ENCODE data around the gene KLHL8. TPM values are rescaled to one million over a fixed set of nuclear protein-coding genes. Genes with fewer than 3 reads are reported as not detected.

Gene KLHL8
- total RNA-seq, 2 experiments from 2014 or later, result 6.3 to 7.0 TPM

GRCh38 chr4:87165892-87166291 is 54.5 kb downstream of the KLHL8 start:
- no peaks in the 10 kb centered on the region for H3K9me3 Mint-ChIP-seq
- CTCF ChIA-PET, result no interaction called here
- H3K36me3 Mint-ChIP-seq (ENCODE audit: low read depth), result peaks cover 33% of the 10 kb centered on the region
- Histone ChIP-seq H3K9me3 (ENCODE audit: control insufficient read depth in 1 of 2, insufficient read depth in 1 of 2, low read length in 2 of 2) (no peaks in the 10 kb centered on the region), H3K27ac (ENCODE audit: low read depth in 1 of 2, low read length in 2 of 2) (no peak overlapping the region), H3K27me3 (ENCODE audit: control insufficient read depth in 1 of 2, insufficient read depth in 2 of 2, low read length in 2 of 2) (no peaks in the 10 kb centered on the region), H3K4me3 (ENCODE audit: low read length) (no peak overlapping the region), H3K4me1 (ENCODE audit: insufficient read depth, low read length) (no peaks in the 10 kb centered on the region), H3K36me3 (ENCODE audit: insufficient read depth, low read length) (peaks cover 9% of the 10 kb centered on the region)
- H3K4me3 Mint-ChIP-seq, result no peak overlapping the region
- DNase-seq (no peak), ATAC-seq (ENCODE audit: poor library complexity) (no peak)
- TF ChIP-seq CTCF (IDR thresholded peaks at IDR 0.05), result no peak
- no peak overlapping the region for H3K27ac Mint-ChIP-seq
- POLR2A ChIA-PET, result no interaction called here
- H3K27me3 Mint-ChIP-seq, result no peaks in the 10 kb centered on the region
- no peaks in the 10 kb centered on the region for H3K4me1 Mint-ChIP-seq (ENCODE audit: low read depth)
- intact Hi-C loops (cut with DNase I, micrococcal nuclease), result no loop called here

GRCh38 chr4:87153078-87153870 is 67.1 kb downstream of the KLHL8 start:
- intact Hi-C loops (cut with DNase I, micrococcal nuclease), result loop anchor here (2.0 to 10.0 kb wide), 3 partner anchors 202 to 1062 kb away; no protein-coding TSS in a partner anchor
- CTCF ChIA-PET, result no interaction called here

GRCh38 chr4:87152310-87153041 is 67.9 kb downstream of the KLHL8 start:
- Mint-ChIP-seq H3K4me1 (ENCODE audit: low read depth) (no peaks in the 10 kb centered on the region), H3K27ac (no peak overlapping the region), H3K36me3 (ENCODE audit: low read depth) (no peaks in the 10 kb centered on the region), H3K27me3 (no peaks in the 10 kb centered on the region), H3K4me3 (no peak overlapping the region), H3K9me3 (no peaks in the 10 kb centered on the region)
- intact Hi-C loops (cut with DNase I, micrococcal nuclease), result loop anchor here (2.0 to 10.0 kb wide), 3 partner anchors 202 to 1062 kb away; no protein-coding TSS in a partner anchor
- TF ChIP-seq CTCF (IDR thresholded peaks at IDR 0.05), result no peak
- Histone ChIP-seq H3K9me3 (ENCODE audit: control insufficient read depth in 1 of 2, insufficient read depth in 1 of 2, low read length in 2 of 2) (no peaks in the 10 kb centered on the region), H3K4me3 (ENCODE audit: low read length) (no peak overlapping the region), H3K4me1 (ENCODE audit: insufficient read depth, low read length) (no peaks in the 10 kb centered on the region), H3K36me3 (ENCODE audit: insufficient read depth, low read length) (no peaks in the 10 kb centered on the region), H3K27ac (ENCODE audit: low read depth in 1 of 2, low read length in 2 of 2) (no peak overlapping the region), H3K27me3 (ENCODE audit: control insufficient read depth in 1 of 2, insufficient read depth in 2 of 2, low read length in 2 of 2) (no peaks in the 10 kb centered on the region)
- ChIA-PET CTCF (no interaction called here), POLR2A (no interaction called here)
- DNase-seq (no peak), ATAC-seq (ENCODE audit: poor library complexity) (no peak)

More at GRCh38 chr4:87153078-87153870, 67.1 kb downstream of the KLHL8 start:
- no peak for ATAC-seq (ENCODE audit: poor library complexity)
- H3K36me3 Mint-ChIP-seq (ENCODE audit: low read depth), result no peaks in the 10 kb centered on the region
- no peaks in the 10 kb centered on the region for H3K9me3 Mint-ChIP-seq
- no peak for DNase-seq
- no peaks in the 10 kb centered on the region for H3K4me1 ChIP-seq (ENCODE audit: insufficient read depth, low read length)
- H3K4me3 ChIP-seq (ENCODE audit: low read length), result no peak overlapping the region
- no peaks in the 10 kb centered on the region for H3K27me3 Mint-ChIP-seq
- POLR2A ChIA-PET, result no interaction called here
- H3K27ac Mint-ChIP-seq, result no peak overlapping the region
- TF ChIP-seq CTCF (IDR thresholded peaks at IDR 0.05), result no peak
- H3K4me1 Mint-ChIP-seq (ENCODE audit: low read depth), result no peaks in the 10 kb centered on the region
- no peak overlapping the region for H3K27ac ChIP-seq (ENCODE audit: low read depth in 1 of 2, low read length in 2 of 2)
- H3K27me3 ChIP-seq (ENCODE audit: control insufficient read depth in 1 of 2, insufficient read depth in 2 of 2, low read length in 2 of 2), result no peaks in the 10 kb centered on the region
- no peaks in the 10 kb centered on the region for H3K36me3 ChIP-seq (ENCODE audit: insufficient read depth, low read length)
- no peaks in the 10 kb centered on the region for H3K9me3 ChIP-seq (ENCODE audit: control insufficient read depth in 1 of 2, insufficient read depth in 1 of 2, low read length in 2 of 2)
- no peak overlapping the region for H3K4me3 Mint-ChIP-seq
